HG03457 (cell line): ENCODE data around the gene SLC35B4.

ENCODE experiments used
- ATAC-seq: cut with Tn5 transposase; IDR thresholded peaks from one replicate; pipeline ENCODE4 v1.9.1; 2021; ENCODE audit warnings: moderate number of reproducible peaks; ENCODE audit not compliant: unreplicated experiment

The SLC35B4 gene, protein sequence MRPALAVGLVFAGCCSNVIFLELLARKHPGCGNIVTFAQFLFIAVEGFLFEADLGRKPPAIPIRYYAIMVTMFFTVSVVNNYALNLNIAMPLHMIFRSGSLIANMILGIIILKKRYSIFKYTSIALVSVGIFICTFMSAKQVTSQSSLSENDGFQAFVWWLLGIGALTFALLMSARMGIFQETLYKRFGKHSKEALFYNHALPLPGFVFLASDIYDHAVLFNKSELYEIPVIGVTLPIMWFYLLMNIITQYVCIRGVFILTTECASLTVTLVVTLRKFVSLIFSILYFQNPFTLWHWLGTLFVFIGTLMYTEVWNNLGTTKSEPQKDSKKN

GRCh38 chr7:134316539-134317344 lies at the start of gene SLC35B4:
Gene SLC35B4 (minus strand): TSS chr7:134316930. CDS start chr7:134316751, 179 bp downstream.
- peak; percentile 99 for ATAC-seq

GRCh38 chr7:134366481-134366880 lies 49.8 kb upstream of the SLC35B4 start:
- no peak for ATAC-seq

GRCh38 chr7:134365341-134366054 lies 48.8 kb upstream of the SLC35B4 start:
- ATAC-seq: no peak

DNA sequence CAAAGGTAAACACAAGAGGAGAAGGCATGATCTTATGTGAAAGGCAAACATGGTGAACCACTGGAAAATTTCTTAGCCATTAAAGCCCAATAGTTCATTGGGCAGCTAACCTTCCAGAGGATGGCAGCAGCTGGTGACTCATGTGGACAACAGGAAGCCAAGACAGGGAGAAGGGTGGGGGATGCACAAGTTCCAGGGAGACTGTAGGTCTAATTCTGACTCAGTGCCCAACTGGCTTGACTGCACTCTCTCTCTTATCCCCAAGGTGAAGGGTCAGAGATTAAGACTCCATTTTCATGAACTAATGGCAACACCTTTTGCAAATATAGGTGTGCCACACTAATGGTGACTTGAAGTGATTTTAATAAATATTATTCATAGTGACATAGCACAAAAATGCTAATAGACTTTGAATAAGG lies 47.9 kb upstream of the SLC35B4 start:
- no peak for ATAC-seq

- no peak for ATAC-seq
These were observed 46.1 kb upstream of the SLC35B4 start for GRCh38 chr7:134362587-134363483.

DNA sequence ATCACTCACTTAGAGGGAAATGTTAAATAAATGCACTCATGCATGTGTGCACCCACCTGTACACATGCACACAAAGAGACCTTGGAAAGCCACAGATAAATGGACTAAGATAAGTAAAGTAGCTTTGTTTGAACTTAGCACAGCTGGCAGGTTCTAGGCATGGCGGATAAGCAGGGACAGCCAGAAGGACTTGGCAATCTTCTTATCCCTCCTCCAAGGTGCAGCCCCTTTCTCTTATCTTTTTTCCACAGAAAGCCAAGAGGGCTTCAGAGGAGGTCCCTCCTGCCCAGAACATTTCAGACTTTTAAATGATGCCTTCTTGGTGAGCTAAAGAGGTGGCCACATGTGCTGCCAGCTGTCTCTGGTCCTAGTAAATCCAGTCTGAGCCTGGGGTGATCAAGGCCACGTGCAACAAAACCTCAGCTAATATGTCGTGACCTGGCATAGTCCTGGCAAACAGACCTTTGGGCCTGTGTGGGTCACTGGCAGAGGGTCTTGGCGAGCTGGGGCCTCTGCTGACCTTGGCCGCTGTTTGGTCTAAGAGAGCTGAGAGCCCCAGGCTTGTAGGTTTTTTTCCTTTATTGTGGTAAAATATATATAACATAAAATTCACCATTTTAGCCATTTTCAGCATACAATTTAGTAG lies 43.2 kb upstream of the SLC35B4 start:
- ATAC-seq: no peak

DNA sequence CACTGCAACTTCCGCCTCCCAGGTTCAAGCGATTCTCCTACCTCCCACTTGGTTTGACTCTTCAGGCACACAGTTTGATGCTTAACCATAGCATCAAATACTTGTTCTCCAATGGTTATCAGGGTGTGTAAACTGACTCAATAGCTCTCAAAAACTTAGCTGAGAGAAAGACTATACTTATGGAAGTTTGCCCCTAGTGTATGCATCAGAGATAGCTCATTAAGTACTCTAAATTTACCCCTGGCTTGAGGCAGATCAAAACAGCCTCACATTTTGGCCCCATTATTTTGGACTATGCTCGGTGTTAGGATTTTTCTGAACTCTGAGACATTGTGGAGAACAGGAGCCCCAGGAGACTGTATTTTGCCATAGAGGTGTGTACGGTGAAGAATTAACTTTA lies 40.8 kb upstream of the SLC35B4 start:
- no peak for ATAC-seq

DNA sequence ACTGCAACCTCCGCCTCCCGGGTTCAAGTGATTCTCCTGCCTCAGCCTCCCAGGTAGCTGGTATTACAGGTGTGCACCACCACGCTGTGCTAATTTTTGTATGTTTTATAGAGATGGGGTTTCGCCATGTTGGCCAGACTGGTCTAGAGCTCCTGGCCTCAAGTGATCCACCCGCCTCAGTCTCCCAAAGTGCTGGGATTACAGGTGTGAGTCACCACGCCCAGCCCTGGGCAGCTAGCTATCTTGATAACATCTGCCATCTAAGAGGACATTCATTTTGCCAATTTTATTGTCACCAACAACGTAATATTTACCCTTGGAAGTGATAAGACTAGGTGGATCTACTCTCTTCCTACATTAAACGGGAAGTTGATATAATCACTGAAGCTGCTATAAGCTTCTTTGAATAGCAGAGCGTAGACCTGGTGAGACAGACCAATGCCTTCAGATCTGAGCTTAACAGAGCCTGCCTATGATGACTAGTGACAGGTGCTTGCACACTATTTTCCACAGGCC lies 39.7 kb upstream of the SLC35B4 start:
- no peak for ATAC-seq

GRCh38 chr7:134355927-134356326 lies 39.2 kb upstream of the SLC35B4 start:
- no peak for ATAC-seq

DNA sequence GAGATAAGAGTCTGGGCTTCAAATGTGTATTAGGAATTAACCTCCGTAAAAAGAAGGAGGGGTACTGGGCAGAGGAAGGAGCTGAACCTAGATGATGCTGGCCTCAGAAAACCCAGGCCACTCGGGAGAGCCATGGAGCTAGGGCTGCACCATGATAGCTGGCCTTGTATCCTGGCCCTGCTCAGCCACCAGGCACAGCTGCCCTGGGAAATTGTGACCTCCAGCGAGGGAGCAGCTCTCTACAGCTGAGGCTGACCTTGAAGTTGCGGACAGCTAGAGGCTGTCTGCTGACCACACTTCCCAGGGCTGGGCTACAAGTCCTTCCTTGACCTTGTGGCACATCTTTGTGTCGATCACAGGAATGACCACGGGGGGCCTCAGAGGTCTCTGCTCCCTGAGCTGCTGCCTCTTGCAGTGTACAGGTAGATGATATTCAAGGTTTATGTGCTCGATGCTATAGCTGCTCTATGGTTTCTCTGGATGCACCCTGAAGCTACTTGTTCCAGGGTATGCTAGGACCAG lies 38.3 kb upstream of the SLC35B4 start:
- no peak for ATAC-seq

DNA sequence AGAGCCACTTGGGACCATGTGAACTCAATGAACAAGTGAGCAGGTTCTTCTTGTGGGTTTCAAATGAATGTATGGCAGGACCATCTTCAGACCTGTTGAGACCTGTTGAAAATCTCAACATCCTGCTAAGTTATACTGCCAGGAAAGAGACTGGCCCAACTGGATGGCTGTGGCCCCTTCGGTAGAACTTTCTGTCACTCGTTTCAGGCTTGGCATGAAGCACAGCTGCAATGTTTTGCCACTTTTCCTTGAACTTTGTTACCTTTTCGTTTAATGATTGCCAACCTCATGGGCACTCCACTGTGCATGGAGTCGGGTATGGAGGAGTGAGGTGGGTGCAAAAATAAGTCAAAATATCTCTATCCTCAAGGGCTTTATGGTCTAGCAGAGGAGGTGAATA lies 36.7 kb upstream of the SLC35B4 start:
- no peak for ATAC-seq

GRCh38 chr7:134351424-134351823 lies 34.7 kb upstream of the SLC35B4 start:
- no peak for ATAC-seq

DNA sequence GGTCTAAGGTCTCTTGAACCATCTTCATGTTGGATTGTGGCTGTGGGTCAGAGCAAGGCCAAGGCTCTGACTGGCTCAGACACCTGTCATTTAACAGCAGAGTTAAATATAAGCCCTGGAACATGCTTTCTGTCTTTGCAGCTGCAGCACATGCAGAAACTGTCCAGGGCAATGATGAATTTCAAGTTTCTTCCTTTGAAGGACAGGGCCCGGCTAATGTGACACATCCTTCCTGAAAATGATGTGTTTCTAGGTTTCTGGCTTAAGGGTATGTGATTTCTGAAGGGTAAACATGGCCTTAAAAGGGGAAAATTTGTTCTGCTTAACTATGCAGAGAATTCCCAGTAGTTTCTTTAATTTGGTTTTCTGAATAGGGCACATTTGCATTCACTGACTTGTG lies 34.0 kb upstream of the SLC35B4 start:
- no peak for ATAC-seq

DNA sequence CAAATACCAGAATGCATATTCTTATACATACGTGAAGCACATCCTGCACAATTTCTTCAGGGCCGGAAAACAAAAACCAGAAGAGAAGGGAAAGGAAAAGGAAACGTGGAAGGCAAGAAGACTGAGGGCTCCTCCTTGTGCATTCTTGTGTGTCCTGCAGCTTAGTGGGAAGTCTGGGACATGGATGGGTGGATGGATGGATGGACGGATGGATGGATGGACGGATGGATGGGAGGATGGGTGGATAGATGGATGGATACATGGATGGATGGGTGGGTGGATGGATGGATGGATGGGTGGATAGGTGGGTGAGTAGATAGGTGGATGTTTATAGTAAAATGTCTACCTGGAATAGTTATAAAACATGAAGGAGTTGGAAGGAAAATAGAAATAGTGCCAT lies 30.8 kb upstream of the SLC35B4 start:
- ATAC-seq: no peak

- no peak for ATAC-seq
These were observed 27.1 kb upstream of the SLC35B4 start for GRCh38 chr7:134343796-134344195.

DNA sequence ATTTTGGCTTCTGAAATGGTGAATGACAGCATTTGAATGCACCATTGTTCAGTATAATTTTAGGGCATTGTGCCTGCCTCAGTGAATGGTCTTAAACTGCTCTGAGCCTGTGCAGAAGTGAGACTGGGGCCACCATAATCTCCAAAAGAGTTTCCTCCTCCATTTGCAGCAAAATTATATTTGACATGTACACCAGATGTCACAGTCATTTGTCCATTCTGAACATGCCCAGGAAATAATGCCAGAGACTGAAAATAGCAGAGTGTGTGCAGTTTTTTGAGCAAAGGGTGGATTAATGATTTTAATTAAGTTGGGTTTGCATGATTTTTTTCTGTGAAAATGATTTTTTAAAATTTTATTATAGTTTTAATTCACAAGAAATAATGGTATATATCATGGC lies 26.4 kb upstream of the SLC35B4 start:
- ATAC-seq: no peak

DNA sequence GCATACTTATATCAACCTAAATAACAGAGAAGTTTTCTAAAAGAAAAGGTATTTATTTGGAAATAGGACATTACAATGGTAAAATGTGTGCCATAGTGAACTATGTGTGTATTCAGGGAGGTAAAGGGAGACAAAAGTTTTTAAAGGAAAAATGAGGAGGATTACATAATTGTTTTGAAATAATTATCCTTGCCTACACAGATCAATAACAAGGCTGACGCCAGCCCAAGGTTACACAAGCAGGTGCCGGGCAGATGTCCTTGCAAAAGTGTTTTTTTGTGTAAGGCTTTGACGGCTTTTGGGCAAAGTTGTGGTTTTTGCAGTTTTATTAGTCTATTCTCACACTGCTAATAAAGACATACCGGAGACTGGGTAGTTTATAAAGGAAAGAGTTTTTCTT lies 22.7 kb upstream of the SLC35B4 start:
- no peak for ATAC-seq

GRCh38 chr7:134337980-134338379 lies 21.2 kb upstream of the SLC35B4 start:
- no peak for ATAC-seq

DNA sequence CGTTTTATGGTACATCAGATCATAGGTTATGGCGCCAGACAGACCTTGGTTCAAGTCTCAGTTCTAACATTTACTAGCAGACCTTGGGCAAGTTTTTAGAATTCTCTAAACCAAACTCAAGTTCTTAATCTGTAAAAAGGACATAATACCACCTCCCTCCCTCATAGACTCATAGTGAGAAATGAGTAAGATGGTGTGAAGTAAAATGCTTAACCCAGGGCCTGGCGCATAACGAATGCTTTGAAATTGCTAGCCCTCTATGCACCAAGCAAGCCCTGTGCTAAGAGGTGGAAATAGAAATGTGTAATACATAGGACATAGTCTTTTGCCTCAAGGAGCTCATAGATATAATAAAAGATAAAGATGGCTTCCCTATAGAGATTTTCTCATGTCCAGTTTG lies 17.7 kb upstream of the SLC35B4 start:
- ATAC-seq: no peak

DNA sequence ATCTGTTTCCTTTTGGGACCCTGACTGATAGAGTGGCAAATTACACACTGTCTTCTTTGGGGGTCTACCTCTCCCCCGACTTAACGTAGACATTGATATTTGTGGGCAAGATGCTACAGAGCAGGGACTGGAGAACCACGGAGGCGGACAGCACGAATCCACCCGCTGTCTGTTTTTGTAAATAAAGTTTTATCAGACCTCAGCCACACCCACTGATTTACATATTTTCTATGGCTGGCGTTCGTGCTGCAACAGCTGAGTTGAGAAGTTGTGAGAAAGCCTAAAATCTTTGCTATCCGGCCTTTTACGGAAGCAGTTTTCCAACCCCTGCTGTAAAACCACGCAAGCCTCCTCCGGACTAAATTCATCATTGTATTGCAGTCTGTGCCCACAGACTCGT lies 17.2 kb upstream of the SLC35B4 start:
- ATAC-seq: no peak
